ENCODE results near the gene CLEC4F. TPM values are rescaled to one million over a fixed set of nuclear protein-coding genes. Genes with fewer than 3 reads are reported as not detected.

Gene CLEC4F
- total and polyA plus RNA-seq, 10 of the 15 experiments (the other 5 are each of a cell fraction or from before 2014, with no cell fraction given) = 0.03 TPM; not detected in 9

GRCh38 chr2:70830366-70830765 lies 10.0 kb upstream of the CLEC4F start:
- ATAC-seq (no peak), DNase-seq (ENCODE audit: low read depth, low spot score) (no peak), FAIRE-seq (no peak)
- RAD21 ChIA-PET (ENCODE audit: unreplicated experiment) = no interaction called here
- Histone ChIP-seq H3K4me1 (ENCODE audit: control insufficient read depth, insufficient read depth, low read length) (no peaks in the 10 kb centered on the region), H3K79me2 (ENCODE audit: control insufficient read depth, insufficient read depth, low read length) (no peaks in the 10 kb centered on the region), H2AFZ (ENCODE audit: control insufficient read depth, low read depth, low read length) (no peak overlapping the region), H3K9ac (ENCODE audit: control insufficient read depth, insufficient read depth, low read length) (no peak overlapping the region), H4K20me1 (ENCODE audit: control insufficient read depth, insufficient read depth) (no peaks in the 10 kb centered on the region), H3K4me2 (ENCODE audit: control insufficient read depth, insufficient read depth) (no peak overlapping the region), H3K27ac (ENCODE audit: control insufficient read depth, insufficient read depth) (no peak overlapping the region), H3K9me3 (replicated peaks; ENCODE audit: control insufficient read depth, insufficient read depth, low read length) (no peaks in the 10 kb centered on the region), H3K36me3 (ENCODE audit: control insufficient read depth in 2 of 2, insufficient read depth in 2 of 2, low read length in 1 of 2) (no peaks in the 10 kb centered on the region), H3K27me3 (replicated peaks in 1 of 2; ENCODE audit: control insufficient read depth in 2 of 2, insufficient read depth in 2 of 2, low read length in 1 of 2) (peaks cover 2 to 5% of the 10 kb centered on the region in 2 experiments), H3K4me3 (no peak overlapping the region)
- BruUV-seq (replicated peaks) = no TSS peak
- POLR2A ChIA-PET = no interaction called here
- SMC1A ChIA-PET (ENCODE audit: uncharacterized antibody, unreplicated experiment) = no interaction called here
- CTCF ChIA-PET = no interaction called here
- intact Hi-C loops (cut with micrococcal nuclease; ENCODE audit: unreplicated experiment) (no loop called here), in situ Hi-C loops (cut with MboI) (no loop called here)
- 0% methylated on average over 5 of the region's 5 CpGs for WGBS (ENCODE audit: insufficient coverage, insufficient replicate concordance, low lambda C conversion rate, missing lambda C conversion rate)
- TF ChIP-seq JUNB (IDR thresholded peaks at IDR 0.05) = no peak
- no peak for TF ChIP-seq ZNF24 (IDR thresholded peaks at IDR 0.05)
- TF ChIP-seq TCF3 (IDR thresholded peaks at IDR 0.05; ENCODE audit: borderline replicate concordance, insufficient read depth, low read depth, low read length) = no peak
- no peak for TF ChIP-seq CBX5 (IDR thresholded peaks at IDR 0.05; ENCODE audit: low read depth)
- TF ChIP-seq GABPA (IDR thresholded peaks at IDR 0.05; ENCODE audit: low read depth) = no peak
- no peak for TF ChIP-seq RB1 (IDR thresholded peaks at IDR 0.05; ENCODE audit: borderline replicate concordance)
- no peak for TF ChIP-seq KAT2A (conservative IDR thresholded peaks at IDR 0.05; ENCODE audit: control insufficient read depth, low read depth, low read length)

GRCh38 chr2:70829916-70830315 lies 9.5 kb upstream of the CLEC4F start:
- H3K4me1 ChIP-seq (ENCODE audit: control insufficient read depth, insufficient read depth, low read length) = no peaks in the 10 kb centered on the region
- ATAC-seq = no peak
- no peak for DNase-seq (ENCODE audit: low read depth, low spot score)
- no peak overlapping the region for H2AFZ ChIP-seq (ENCODE audit: control insufficient read depth, low read depth, low read length)
- peaks cover 2 to 5% of the 10 kb centered on the region in 2 experiments for H3K27me3 ChIP-seq (replicated peaks in 1 of 2; ENCODE audit: control insufficient read depth in 2 of 2, insufficient read depth in 2 of 2, low read length in 1 of 2)
- H3K4me3 ChIP-seq = no peak overlapping the region
- H3K9ac ChIP-seq (ENCODE audit: control insufficient read depth, insufficient read depth, low read length) = no peak overlapping the region
- TF ChIP-seq IKZF2 (IDR thresholded peaks at IDR 0.05) (no peak), JUND (IDR thresholded peaks at IDR 0.05; ENCODE audit: low read depth, low read length) (no peak), PAX5 (IDR thresholded peaks at IDR 0.05; ENCODE audit: borderline replicate concordance, low read depth, low read length) (no peak), ASH2L (IDR thresholded peaks at IDR 0.05; ENCODE audit: borderline replicate concordance, low read depth) (no peak)
- no peaks in the 10 kb centered on the region for H3K79me2 ChIP-seq (ENCODE audit: control insufficient read depth, insufficient read depth, low read length)
- H3K27ac ChIP-seq (ENCODE audit: control insufficient read depth, insufficient read depth) = no peak overlapping the region
- no peaks in the 10 kb centered on the region for H4K20me1 ChIP-seq (ENCODE audit: control insufficient read depth, insufficient read depth)
- FAIRE-seq = no peak
- ChIA-PET POLR2A (no interaction called here), SMC1A (ENCODE audit: uncharacterized antibody, unreplicated experiment) (no interaction called here), CTCF (no interaction called here), RAD21 (ENCODE audit: unreplicated experiment) (no interaction called here)
- intact Hi-C loops (cut with micrococcal nuclease; ENCODE audit: unreplicated experiment) = no loop called here
- no TSS peak for BruUV-seq (replicated peaks)
- no peaks in the 10 kb centered on the region for H3K36me3 ChIP-seq (ENCODE audit: control insufficient read depth in 2 of 2, insufficient read depth in 2 of 2, low read length in 1 of 2)
- no peaks in the 10 kb centered on the region for H3K9me3 ChIP-seq (replicated peaks; ENCODE audit: control insufficient read depth, insufficient read depth, low read length)
- 5% methylated on average over 1 of the region's 1 CpG for WGBS (ENCODE audit: insufficient coverage, insufficient replicate concordance, low lambda C conversion rate, missing lambda C conversion rate)
- in situ Hi-C loops (cut with MboI) = no loop called here
- no peak overlapping the region for H3K4me2 ChIP-seq (ENCODE audit: control insufficient read depth, insufficient read depth)
